Activated CD4-positive, alpha-beta memory T cell treated with anti-CD3 and anti-CD28 coated beads for 36 hours (primary cell): ENCODE data around the gene WDR73. TPM values are rescaled to one million over a fixed set of nuclear protein-coding genes. Genes with fewer than 3 reads are reported as not detected.
"Not testable (repeated sequence)": the region's sequence is repeated elsewhere in the genome, so short reads cannot be mapped to it uniquely, and the experiment has no call there.

Experiments used
- CTCF ChIA-PET: fragments of 350-600 bp; sonication (Branson Sonifier 250); formaldehyde crosslinking; loops from one replicate; lab custom pipeline; 2021; ENCODE audit warnings: antibody characterized with exemption, inconsistent platforms; lab: Charles Lee
- POLR2A ChIA-PET: fragments of 350-600 bp; sonication (Branson Sonifier 250); formaldehyde crosslinking; loops from one replicate; lab custom pipeline; 2021; ENCODE audit warnings: antibody characterized with exemption; lab: Charles Lee
- DNase-seq: peaks from one replicate; pipeline ENCODE4 v3.0.0-alpha.2; 2020
- H3K27ac Mint-ChIP-seq: one replicate; pipeline ENCODE4 v1.8.0; 2021; ENCODE audit warnings: mixed read lengths
- H3K27me3 Mint-ChIP-seq: one replicate; pipeline ENCODE4 v1.8.0; 2021; ENCODE audit warnings: mixed read lengths
- H3K36me3 Mint-ChIP-seq: one replicate; pipeline ENCODE4 v1.8.0; 2021; ENCODE audit warnings: mixed read lengths
- H3K4me1 Mint-ChIP-seq: one replicate; pipeline ENCODE4 v1.8.0; 2021; ENCODE audit warnings: low read depth, mixed read lengths
- H3K4me3 Mint-ChIP-seq: one replicate; pipeline ENCODE4 v1.8.0; 2021; ENCODE audit warnings: mild to moderate bottlenecking, mixed read lengths
- H3K9me3 Mint-ChIP-seq: one replicate; pipeline ENCODE4 v1.8.0; 2021; ENCODE audit warnings: mixed read lengths
- intact Hi-C: fragments of 100-400 bp; cut with micrococcal nuclease; formaldehyde crosslinking; loops from one replicate; pipeline ENCODE4 v1.15.1; 2023
- total RNA-seq, 2 experiments: library from RNA; stranded (reverse); gene quantifications; one replicate each; pipeline ENCODE4 v1.2.3, GENCODE V29; 2021

The WDR73 gene
- total RNA-seq, 2 experiments from 2014 or later, result 13.7 to 14.9 TPM

DNA sequence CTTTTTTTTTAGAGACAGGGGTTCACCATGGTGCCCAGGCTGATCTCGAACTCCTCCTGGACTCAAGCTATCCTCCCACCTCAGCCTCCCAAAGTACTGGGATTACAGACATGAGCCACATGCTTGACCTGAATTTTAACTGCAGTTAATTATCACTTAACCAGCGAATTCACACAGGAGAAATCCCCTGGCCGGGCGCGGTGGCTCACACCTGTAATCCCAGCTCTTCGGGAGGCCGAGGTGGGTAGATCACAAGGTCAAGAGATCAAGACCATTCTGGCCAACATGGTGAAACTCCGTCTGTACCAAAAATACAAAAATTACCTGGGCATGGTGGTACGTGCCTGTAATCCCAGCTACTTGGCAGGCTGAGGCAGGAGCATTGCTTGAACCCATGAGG is 12.2 kb downstream of the WDR73 start:
- CTCF ChIA-PET, result interaction anchor here (1.3 kb wide), 1 partner anchor 54 kb away, joined by 4 read pairs; no protein-coding TSS in a partner anchor
- H3K4me3 Mint-ChIP-seq, H3K27me3 Mint-ChIP-seq, POLR2A ChIA-PET, H3K27ac Mint-ChIP-seq, intact Hi-C loops, H3K9me3 Mint-ChIP-seq, DNase-seq: not testable (repeated sequence)
- peaks cover 22% of the 10 kb centered on the region for H3K4me1 Mint-ChIP-seq
- H3K36me3 Mint-ChIP-seq, result peaks cover 47% of the 10 kb centered on the region

DNA sequence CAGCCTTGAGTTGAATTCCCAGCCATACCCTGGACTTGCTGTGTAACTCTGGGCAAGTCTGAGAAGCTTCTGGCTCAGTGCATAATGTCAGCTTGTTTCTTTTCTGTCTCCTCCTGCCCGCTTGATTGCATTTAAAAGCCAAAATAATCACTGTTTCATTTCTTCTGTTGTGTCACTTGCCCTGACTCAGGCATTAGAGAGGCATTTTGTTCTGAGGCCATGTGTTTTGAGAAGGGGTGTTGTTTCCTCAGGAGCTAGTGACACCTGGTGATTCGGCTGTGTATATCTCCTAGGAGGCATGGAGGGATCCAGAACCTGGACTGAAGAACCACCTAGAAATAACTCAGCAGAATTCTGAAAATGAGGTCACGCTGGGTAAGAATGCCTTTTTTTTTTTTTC is 16.0 kb downstream of the WDR73 start:
- intact Hi-C loops, result loop anchor here (2.0 kb wide), 1 partner anchor 39 kb away; no protein-coding TSS in a partner anchor
- Mint-ChIP-seq H3K4me1 (peaks cover 46% of the 10 kb centered on the region), H3K27me3 (no peaks in the 10 kb centered on the region), H3K4me3 (no peak overlapping the region), H3K36me3 (peaks cover 46% of the 10 kb centered on the region), H3K9me3 (no peaks in the 10 kb centered on the region), H3K27ac (peak overlapping the region; percentile 82)
- ChIA-PET CTCF (interaction anchor here (0.7 to 2.2 kb wide), 6 partner anchors 20 to 52 kb away, joined by 3 to 21 read pairs (median 4); no protein-coding TSS in a partner anchor), POLR2A (interaction anchor here (1.3 to 2.2 kb wide), 2 partner anchors 10 to 38 kb away, joined by 4 to 8 read pairs; no protein-coding TSS in a partner anchor)
- peak; percentile 44 for DNase-seq

DNA sequence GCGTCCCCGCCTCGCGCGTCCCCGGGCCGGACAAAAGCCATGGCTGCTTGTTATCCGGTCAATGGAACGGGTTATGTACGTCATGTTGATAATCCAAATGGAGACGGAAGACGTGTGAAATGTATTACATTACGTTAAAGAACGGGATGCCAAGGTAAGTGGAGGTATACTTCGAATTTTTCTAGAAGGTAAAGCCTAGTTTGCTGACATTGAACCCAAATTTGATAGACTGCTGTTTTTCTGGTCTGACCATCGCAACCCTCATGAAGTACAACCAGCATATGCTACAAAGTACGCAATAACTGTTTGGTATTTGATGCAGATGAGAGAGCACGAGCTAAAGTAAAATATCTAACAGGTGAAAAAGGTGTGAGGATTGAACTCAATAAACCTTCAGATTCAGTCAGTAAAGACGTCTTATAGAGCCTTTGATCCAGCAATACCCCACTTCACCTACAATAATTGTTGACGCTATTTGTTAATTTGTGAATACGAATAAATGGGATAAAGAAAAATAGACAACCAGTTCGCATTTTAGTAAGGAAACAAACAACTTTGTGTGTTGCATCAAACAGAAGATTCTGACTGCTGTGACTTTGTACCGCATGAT is 19.8 kb downstream of the WDR73 start:
- Mint-ChIP-seq H3K27ac (peak overlapping the region; percentile 64), H3K9me3 (no peaks in the 10 kb centered on the region), H3K27me3 (no peaks in the 10 kb centered on the region), H3K4me3 (peak overlapping the region; percentile 79), H3K4me1 (peaks cover 47% of the 10 kb centered on the region), H3K36me3 (peaks cover 29% of the 10 kb centered on the region)
- no peak for DNase-seq
- POLR2A ChIA-PET, result interaction anchor here (0.6 to 1.6 kb wide), 3 partner anchors 16 to 29 kb away, joined by 3 to 9 read pairs (median 4); partner anchors contain the start of gene WDR73
- CTCF ChIA-PET, result interaction anchor here (1.0 to 3.2 kb wide), 7 partner anchors 22 to 294 kb away, joined by 3 to 17 read pairs (median 5); no protein-coding TSS in a partner anchor
- intact Hi-C loops, result loop anchor here (1.0 kb wide), 1 partner anchor 46 kb away; no protein-coding TSS in a partner anchor

DNA sequence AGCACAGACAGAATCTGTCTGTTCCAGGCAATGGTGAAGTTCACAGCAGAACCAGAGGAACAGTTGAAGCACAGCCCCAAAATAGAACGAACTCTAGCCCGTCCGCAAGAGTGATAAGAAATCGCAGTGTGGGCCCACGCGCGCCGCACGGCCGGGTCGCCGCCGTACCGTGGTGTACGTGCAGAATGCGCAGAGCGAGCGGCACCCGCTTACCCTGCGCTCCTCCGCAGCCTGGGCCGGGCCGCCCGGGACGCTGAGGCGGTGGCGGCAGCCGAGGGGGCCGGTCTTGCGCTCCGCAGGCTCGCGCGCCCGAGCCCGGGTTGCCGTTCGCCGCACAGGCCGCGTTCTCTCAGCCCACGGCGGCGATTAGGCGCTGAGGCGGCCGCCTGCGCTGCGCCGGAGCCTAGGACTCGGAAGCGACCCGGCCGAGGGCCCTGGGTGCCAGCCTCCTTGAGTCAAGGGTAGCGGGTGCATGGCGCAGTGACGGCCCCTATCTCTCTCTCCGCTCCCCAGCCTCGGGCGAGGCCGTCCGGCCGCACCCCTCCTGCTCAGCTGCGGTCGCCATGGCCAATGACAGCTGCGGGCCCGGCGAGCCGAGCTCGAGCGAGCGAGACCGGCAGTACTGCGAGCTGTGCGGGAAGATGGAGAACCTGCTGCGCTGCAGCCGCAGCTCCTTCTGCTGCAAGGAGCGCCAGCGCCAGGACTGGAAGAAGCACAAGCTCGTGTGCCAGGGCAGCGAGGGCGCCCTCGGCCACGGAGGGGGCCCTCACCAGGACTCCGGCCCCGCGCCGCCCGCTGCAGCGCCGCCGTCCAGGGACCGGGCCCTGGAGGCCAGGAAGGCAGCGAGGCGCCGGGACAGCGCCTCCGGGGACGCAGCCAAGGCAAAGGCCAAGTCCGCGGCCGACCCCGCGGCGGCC is 20.5 kb downstream of the WDR73 start:
- H3K36me3 Mint-ChIP-seq, result peaks cover 25% of the 10 kb centered on the region
- intact Hi-C loops, result loop anchor here (1.0 kb wide), 1 partner anchor 45 kb away; no protein-coding TSS in a partner anchor

DNA sequence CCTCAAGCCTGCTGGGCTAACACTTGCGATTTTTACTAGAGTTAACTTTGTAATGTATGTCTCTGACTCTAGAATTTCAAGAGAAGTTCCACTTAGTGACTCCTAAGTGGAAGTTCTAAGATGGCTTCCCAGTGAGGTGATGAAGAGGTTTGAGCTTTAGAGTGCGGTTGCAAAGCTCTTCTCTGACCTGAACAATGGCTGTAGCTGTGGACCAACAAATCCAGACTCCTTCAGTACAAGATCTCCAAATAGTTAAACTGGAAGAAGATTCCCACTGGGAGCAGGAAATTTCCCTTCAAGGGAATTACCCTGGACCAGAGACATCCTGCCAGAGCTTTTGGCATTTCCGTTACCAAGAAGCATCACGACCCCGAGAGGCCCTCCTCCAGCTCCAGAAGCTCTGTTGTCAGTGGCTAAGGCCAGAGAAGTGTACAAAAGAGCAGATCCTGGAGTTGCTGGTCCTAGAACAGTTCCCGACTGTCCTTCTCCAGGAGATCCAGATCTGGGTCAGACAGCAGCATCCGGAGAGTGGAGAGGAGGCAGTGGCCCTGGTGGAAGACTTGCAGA is 22.3 kb downstream of the WDR73 start:
- peaks cover 37% of the 10 kb centered on the region for H3K4me1 Mint-ChIP-seq
- intact Hi-C loops, result loop anchor here (1.0 kb wide), 4 partner anchors 23 to 105 kb away; partner anchors contain the start of gene WDR73
- peaks cover 19% of the 10 kb centered on the region for H3K36me3 Mint-ChIP-seq
- no peaks in the 10 kb centered on the region for H3K27me3 Mint-ChIP-seq
- peak overlapping the region; percentile 97 for H3K27ac Mint-ChIP-seq
- CTCF ChIA-PET, result interaction anchor here (0.6 to 2.7 kb wide), 13 partner anchors 21 to 297 kb away, joined by 3 to 24 read pairs (median 4); partner anchors contain the start of genes NMB, SEC11A, WDR73 and ZSCAN2
- no peaks in the 10 kb centered on the region for H3K9me3 Mint-ChIP-seq
- peak; percentile 35 for DNase-seq
- POLR2A ChIA-PET, result interaction anchor here (0.6 to 2.6 kb wide), 10 partner anchors 10 to 124 kb away, joined by 3 to 13 read pairs (median 4); partner anchors contain the start of genes SEC11A, WDR73 and ZSCAN2
- peak overlapping the region; percentile 98 for H3K4me3 Mint-ChIP-seq

More for the DNA sequence above, 20.5 kb downstream of the WDR73 start:
- no peaks in the 10 kb centered on the region for H3K9me3 Mint-ChIP-seq
- H3K27ac Mint-ChIP-seq, result peak overlapping the region; percentile 96
- no peaks in the 10 kb centered on the region for H3K27me3 Mint-ChIP-seq
- H3K4me1 Mint-ChIP-seq, result peaks cover 47% of the 10 kb centered on the region
- H3K4me3 Mint-ChIP-seq, result peak overlapping the region; percentile 98
- peak; percentile 73 for DNase-seq
- CTCF ChIA-PET, result interaction anchor here (0.6 to 3.2 kb wide), 7 partner anchors 22 to 1801 kb away, joined by 3 to 17 read pairs (median 5); no protein-coding TSS in a partner anchor
- POLR2A ChIA-PET, result interaction anchor here (0.6 to 1.6 kb wide), 2 partner anchors 17 to 28 kb away, joined by 3 to 4 read pairs; no protein-coding TSS in a partner anchor

DNA sequence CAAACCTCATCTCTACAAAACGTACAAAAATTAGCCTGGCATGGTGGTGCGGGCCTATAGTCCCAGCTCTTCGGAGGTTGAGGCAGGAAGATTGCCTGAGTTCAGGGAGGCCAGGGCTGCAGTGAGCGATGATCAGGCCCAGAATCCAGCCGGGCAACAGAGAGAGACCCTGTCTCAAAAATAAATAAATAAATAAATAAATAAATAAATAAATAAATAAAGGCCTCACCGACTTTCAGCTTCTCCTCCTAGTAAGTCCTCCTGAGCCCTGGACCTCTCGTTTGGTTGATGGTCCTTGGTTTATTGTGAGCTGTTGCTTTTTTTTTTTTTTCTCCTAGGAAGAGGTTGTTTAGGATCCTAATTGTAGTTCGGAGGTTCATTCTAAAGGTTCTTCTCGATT is 25.1 kb downstream of the WDR73 start:
- Mint-ChIP-seq H3K27me3 (no peaks in the 10 kb centered on the region), H3K4me3 (no peak overlapping the region), H3K9me3 (no peaks in the 10 kb centered on the region), H3K36me3 (peaks cover 10% of the 10 kb centered on the region), H3K27ac (no peak overlapping the region), H3K4me1 (peaks cover 14% of the 10 kb centered on the region)
- ChIA-PET POLR2A (no interaction called here), CTCF (interaction anchor here (0.7 to 1.4 kb wide), 5 partner anchors 8 to 248 kb away, joined by 3 to 6 read pairs (median 3); no protein-coding TSS in a partner anchor)
- intact Hi-C loops, result no loop called here
- DNase-seq, result no peak

DNA sequence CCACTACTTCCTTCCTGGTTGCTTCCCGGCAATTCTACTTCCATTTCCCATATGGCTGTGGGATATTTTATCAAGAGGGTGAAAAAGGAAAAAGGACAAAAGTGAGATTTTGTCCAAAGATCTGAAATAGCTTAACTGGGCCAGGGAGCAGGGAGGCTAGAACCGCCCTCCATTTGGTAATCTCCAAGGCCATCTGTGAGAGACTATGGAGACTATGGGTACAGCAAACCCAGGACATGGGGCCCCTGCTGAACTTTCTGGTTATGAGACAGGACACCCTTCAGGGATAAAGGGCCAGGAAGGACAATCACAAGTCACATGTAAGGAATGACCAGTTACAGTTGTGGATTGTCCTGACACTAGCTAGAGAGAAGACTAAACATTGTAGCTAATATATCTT is 29.0 kb downstream of the WDR73 start:
- Mint-ChIP-seq H3K9me3 (peaks cover 29% of the 10 kb centered on the region), H3K27ac (no peak overlapping the region), H3K4me1 (peaks cover 3% of the 10 kb centered on the region), H3K27me3 (no peaks in the 10 kb centered on the region), H3K4me3 (no peak overlapping the region), H3K36me3 (peaks cover 35% of the 10 kb centered on the region)
- intact Hi-C loops, result no loop called here
- DNase-seq, result no peak
- POLR2A ChIA-PET, result no interaction called here
- CTCF ChIA-PET, result interaction anchor here (0.8 kb wide), 1 partner anchor 27 kb away, joined by 3 read pairs; no protein-coding TSS in a partner anchor

DNA sequence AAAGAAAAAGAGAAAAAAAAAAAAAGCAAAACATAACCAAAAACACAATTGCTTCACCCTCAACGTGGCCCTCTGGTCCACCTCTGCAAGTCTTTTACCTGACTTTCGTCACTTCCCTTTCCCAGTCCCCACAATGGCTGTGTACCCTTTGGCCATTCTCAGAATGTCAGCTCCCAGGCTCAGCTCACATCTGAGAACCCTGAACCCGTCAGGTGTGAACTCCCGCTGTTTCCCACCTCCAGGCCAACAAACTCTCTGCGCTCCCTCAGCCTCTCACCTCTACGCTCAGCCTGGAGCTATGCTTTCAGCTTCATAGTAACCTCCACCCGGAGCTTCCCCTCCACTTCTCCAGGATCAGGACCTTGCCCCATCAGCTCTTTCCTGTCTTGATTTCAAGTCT is 29.7 kb downstream of the WDR73 start:
- Mint-ChIP-seq H3K4me3 (no peak overlapping the region), H3K27ac (no peak overlapping the region), H3K27me3 (no peaks in the 10 kb centered on the region), H3K9me3 (peaks cover 33% of the 10 kb centered on the region), H3K36me3 (peaks cover 41% of the 10 kb centered on the region), H3K4me1 (no peaks in the 10 kb centered on the region)
- intact Hi-C loops, result no loop called here
- POLR2A ChIA-PET, result interaction anchor here (0.6 kb wide), 1 partner anchor 15 kb away, joined by 3 read pairs; no protein-coding TSS in a partner anchor
- DNase-seq, result no peak
- CTCF ChIA-PET, result interaction anchor here (0.8 kb wide), 1 partner anchor 26 kb away, joined by 3 read pairs; no protein-coding TSS in a partner anchor

DNA sequence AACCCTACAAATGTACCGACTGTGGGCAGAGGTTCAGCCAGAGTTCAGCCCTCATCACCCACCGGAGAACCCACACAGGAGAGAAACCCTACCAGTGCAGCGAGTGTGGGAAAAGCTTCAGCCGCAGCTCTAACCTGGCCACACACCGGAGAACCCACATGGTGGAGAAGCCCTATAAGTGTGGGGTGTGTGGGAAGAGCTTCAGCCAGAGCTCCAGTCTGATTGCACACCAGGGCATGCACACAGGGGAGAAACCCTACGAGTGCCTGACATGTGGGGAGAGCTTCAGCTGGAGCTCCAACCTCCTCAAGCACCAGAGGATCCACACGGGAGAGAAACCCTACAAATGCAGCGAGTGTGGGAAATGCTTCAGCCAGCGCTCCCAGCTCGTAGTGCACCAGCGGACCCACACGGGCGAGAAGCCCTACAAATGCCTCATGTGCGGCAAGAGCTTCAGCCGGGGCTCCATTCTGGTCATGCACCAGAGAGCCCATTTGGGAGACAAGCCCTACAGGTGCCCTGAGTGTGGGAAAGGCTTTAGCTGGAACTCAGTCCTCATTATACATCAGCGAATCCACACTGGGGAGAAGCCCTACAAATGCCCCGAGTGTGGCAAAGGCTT is 32.6 kb downstream of the WDR73 start:
- ChIA-PET CTCF (interaction anchor here (0.6 to 1.2 kb wide), 3 partner anchors 8 to 51 kb away, joined by 3 read pairs; no protein-coding TSS in a partner anchor), POLR2A (interaction anchor here (1.2 to 1.7 kb wide), 2 partner anchors 10 to 11 kb away, joined by 3 to 4 read pairs; no protein-coding TSS in a partner anchor)
- Mint-ChIP-seq H3K27ac (no peak overlapping the region), H3K9me3 (peaks cover 36% of the 10 kb centered on the region), H3K4me3 (no peak overlapping the region), H3K4me1 (no peaks in the 10 kb centered on the region), H3K27me3 (no peaks in the 10 kb centered on the region), H3K36me3 (peaks cover 45% of the 10 kb centered on the region)
- DNase-seq, result no peak
- intact Hi-C loops, result no loop called here

DNA sequence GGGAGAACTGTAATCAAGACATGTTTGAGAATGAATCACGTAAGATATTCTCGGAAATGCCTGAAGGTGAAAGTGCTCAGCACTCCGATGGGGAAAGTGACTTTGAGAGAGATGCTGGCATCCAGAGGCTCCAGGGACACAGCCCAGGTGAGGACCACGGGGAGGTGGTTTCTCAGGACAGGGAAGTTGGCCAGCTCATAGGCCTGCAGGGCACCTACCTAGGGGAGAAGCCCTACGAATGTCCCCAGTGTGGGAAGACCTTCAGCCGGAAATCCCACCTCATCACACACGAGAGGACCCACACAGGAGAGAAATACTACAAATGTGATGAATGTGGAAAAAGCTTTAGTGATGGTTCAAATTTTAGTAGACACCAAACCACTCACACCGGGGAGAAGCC is 33.5 kb downstream of the WDR73 start:
- Mint-ChIP-seq H3K27me3 (no peaks in the 10 kb centered on the region), H3K9me3 (peaks cover 36% of the 10 kb centered on the region), H3K27ac (no peak overlapping the region), H3K4me1 (no peaks in the 10 kb centered on the region), H3K4me3 (no peak overlapping the region), H3K36me3 (peaks cover 46% of the 10 kb centered on the region)
- intact Hi-C loops, result no loop called here
- CTCF ChIA-PET, result interaction anchor here (1.0 to 1.2 kb wide), 2 partner anchors 9 to 21 kb away, joined by 3 read pairs; no protein-coding TSS in a partner anchor
- POLR2A ChIA-PET, result interaction anchor here (1.2 to 2.1 kb wide), 3 partner anchors 10 to 16 kb away, joined by 3 to 5 read pairs (median 4); no protein-coding TSS in a partner anchor
- no peak for DNase-seq
